C4-2B (cell line): ENCODE results near the gene ADRB1.

Experiments used
- ZFX ChIP-seq: fragments of 450-650 bp; IDR thresholded peaks from 2 replicates; pipeline ENCODE4 v1.6.1; 2017
- TF ChIP-seq, protein P1 (sequence below): fragments of 450-650 bp; conservative IDR thresholded peaks from 2 replicates; pipeline ENCODE4 v1.5.1; 2017; ENCODE audit warnings: mild to moderate bottlenecking

DNA sequence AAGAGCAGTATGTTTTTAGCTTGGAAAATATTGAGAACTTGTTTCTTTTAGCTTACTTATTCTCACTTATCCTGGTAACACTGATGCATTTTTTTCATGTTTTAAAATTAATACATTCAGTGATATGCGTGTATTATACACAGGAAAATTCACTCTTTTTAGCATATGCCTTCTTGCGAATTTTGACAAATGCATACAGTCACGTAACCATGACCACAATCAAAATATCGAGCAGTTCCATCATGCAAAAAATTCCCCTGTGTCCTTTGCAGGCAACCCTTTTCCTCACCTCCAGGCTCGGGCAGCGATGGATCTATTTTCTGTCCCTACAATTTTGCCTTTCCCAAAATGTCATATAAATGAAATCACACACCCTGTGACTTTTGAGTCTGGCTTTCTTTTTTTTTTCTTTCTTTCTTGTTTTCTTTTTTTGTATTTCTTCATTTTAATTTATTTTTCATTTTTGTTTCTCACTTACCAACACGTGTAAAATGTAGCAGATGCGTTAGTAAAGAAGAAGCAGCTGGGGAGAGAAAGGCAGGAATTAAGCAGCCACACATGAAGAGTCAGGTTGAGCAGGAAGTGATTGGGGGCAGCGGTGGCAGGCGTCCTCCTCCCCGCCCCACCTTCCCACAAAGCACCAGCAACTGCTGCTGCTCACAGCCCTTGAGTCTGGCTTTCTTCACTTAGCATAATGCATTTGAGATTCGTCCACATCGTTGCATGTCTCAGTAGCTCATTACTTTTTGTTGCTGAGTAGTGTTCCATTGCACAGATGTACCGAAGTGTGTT lies 29.9 kb downstream of the ADRB1 start:
- TF ChIP-seq, protein P1, sequence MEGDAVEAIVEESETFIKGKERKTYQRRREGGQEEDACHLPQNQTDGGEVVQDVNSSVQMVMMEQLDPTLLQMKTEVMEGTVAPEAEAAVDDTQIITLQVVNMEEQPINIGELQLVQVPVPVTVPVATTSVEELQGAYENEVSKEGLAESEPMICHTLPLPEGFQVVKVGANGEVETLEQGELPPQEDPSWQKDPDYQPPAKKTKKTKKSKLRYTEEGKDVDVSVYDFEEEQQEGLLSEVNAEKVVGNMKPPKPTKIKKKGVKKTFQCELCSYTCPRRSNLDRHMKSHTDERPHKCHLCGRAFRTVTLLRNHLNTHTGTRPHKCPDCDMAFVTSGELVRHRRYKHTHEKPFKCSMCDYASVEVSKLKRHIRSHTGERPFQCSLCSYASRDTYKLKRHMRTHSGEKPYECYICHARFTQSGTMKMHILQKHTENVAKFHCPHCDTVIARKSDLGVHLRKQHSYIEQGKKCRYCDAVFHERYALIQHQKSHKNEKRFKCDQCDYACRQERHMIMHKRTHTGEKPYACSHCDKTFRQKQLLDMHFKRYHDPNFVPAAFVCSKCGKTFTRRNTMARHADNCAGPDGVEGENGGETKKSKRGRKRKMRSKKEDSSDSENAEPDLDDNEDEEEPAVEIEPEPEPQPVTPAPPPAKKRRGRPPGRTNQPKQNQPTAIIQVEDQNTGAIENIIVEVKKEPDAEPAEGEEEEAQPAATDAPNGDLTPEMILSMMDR: no peak
- no peak for TF ChIP-seq ZFX
